NCI-H510A treated with DMSO at 0.1 percent for 48 hours (cell line): ENCODE measurements around the gene MALRD1.
"Not testable (repeated sequence)": the region's sequence is repeated elsewhere in the genome, so short reads cannot be mapped to it uniquely, and the experiment has no call there.

Experiments
- DNase-seq: peaks from one replicate; lab custom pipeline; 2025; lab: John Stamatoyannopoulos, UW

MALRD1 gene

DNA sequence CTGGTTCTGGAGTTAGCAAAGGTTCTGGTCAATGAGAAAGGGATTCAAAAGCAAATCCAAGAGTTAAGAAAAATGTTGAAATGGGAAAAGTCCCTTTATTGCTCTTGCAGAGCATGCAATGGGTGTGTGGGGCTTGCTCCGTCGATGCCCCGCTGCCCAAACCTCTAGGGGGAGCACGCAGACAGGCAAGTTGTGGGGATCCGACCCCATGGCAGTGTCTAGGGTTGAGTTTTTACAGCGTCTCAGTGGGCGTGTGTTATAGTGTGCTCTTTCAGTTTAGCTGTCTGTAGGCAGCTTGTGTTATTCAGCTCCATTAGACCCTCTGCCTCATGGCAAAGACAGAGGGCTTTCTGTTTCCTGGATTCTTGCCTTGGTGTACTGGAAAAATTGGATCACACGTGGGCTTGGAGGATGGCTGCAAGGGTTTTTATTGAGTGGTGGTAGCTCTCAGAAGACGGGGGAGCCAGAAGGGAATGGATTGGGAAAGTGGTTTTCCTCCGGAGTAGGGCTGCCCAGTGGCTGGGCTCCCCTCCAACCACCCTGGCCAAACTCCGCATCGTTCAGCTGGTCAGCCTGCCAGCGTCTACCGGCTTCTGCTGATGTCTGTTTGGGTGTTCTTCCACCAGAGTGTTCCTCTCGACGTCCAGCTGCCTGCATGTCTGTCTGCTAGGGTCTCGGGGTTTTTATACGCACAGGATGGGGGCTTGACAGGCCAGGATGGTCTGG lies 665.4 kb downstream of the MALRD1 start:
- no peak for DNase-seq

DNA sequence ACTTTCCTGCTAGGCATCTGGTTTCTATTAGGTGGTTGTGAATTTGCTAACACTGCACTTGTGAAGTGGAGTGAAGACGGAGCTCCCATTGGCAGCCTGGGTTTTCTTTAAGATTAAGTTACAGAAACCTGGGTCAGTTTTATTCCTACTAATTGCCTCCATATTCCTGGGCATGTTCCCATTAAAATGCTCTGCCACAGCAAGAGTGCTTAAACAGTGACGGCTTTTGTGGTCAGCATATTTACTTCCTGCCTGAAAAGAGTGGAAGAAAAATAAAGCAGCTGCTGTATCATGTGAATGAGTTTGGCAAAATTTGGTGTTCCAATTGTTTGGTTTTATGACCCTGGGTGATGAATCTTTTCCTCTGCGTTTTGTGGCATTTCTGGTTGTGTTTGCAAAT lies 670.7 kb downstream of the MALRD1 start:
- DNase-seq: peak; percentile 45

DNA sequence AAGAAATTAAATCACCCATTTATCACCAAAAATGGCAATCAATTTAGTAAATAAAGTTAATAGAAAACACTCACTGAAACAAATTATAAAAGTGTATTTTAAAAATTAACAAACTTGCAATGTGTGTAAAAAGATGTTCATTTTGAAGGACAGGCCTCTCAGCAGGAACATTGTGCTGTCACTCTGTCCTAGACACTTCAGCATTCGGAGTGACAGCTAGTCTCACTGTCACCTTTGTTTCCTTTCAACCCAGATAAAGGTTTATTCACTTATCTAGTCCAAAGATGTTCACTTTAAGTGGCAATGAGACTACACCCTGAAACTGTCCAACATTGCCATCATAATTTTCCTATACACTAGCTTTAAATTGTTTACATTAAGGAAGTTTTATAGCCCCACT lies 675.7 kb downstream of the MALRD1 start:
- no peak for DNase-seq

DNA sequence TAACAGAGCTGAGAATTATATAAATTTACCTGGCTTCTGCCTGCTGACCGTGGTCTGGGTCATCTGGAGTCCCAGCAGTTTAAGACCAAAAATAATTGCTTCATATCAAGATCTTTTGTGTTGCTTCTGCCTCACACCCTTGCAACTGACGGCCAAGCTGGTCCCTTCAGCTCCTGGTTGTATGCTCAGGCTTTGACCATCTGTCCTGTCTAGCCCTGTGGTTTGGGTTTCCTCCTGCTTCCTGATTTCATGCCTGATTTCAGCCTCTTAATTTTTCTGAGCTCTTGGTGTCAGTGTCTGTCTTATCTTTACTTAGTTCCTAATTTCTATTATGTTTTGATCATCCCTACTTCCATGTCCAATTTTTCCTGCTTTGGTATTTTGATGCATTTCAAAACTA lies 679.8 kb downstream of the MALRD1 start:
- no peak for DNase-seq

DNA sequence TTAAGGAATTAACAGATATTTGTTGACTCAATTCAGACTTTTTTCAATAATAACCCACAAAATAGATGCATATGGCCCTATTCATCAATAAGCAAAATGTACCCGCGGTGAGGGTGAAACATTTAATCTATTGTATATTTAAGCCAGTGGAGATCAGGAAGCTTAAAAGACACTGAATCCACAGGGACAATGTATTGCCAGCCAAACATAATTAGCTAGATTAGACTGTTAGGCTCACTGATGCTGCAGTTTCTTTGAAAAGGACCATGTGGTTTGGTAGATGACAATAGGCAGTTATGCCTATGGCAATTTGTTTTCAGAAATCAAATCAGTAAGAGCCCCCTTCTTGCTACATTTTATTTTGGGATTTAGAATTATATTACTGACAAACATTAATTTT lies 680.4 kb downstream of the MALRD1 start:
- DNase-seq: no peak

DNA sequence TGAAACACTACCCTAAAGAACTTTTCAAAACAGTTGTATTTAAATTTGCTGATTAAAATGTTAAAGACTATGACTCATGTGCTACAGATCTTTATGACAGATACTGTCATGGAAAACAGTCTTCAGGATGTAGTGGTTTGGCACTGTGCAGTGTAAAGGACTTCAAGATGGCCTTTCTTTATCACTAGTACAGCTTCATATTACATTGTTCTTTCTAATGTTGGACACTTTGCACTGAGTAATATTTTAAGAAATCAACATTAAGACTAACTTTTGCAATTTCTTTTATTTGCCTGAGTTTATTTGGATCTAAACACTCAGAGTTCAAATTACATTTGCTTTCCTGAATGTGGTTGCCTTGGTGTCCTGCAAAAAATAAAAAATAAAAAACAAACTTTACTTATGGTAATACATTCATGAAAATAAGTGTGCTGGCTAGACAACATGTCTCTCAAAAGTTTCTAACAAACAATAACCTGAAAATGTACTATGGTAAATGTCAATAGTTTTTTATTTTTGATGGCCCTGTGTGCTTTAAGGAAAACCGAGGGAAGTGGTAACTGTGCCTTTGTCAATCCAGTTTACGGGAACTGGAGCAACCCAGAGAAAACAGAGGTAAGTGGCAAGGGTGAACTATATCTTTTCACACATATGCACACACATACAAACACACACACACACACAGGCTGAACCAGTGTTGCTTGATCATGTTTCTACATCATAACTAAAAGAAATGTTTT lies 681.7 kb downstream of the MALRD1 start:
- no peak for DNase-seq

DNA sequence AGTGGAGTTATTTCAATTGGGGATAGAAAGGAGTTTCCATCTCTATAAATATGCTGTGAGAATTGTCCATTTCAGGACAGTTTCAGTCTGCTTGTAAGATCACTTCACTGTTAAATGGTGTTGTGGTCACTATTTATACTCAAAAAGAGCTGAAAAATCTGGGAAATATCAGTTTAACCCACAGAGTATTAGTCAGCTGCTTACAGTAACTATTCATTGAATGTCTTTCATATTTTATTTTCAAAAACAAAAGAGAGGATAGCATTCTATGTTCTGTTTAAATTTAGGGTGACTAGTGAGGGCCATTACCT lies 682.3 kb downstream of the MALRD1 start:
- no peak for DNase-seq

DNA sequence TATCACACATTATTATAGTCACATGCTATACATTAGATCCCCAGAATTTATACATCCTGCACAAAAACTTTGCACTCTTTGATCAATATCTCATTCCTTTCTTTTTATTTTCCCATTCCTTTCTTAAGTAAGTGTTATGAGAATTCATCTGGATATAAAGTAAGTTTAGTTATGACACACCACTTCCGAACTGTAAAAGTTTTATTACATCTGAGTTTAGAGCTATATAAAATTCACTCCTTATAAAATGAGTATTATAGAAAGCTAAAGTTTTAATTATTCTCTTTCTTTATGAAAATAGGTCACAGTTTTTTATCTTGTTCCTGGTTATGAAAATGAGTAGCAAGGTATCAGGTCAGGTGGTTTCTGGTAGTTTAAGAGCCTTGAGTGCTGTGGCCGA lies 683.0 kb downstream of the MALRD1 start:
- DNase-seq: no peak

DNA sequence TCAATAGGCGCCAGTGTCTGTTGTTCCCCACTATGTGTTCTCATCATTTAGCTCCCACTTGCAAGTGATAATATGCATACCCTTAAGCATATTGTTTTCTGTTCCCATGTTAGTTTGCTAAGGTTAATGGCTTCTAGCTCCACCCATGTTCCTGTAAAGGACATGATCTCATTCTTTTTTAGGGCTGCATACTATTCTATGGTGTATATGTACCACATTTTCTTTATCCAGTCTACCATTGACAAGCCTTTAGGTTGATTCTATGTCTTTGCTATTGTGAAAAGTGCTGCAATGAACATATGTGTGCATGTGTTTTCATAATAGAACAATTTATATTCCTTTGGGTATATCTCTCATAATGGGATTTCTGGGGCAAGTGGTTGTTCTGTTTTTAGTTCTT lies 689.8 kb downstream of the MALRD1 start:
- no peak for DNase-seq

DNA sequence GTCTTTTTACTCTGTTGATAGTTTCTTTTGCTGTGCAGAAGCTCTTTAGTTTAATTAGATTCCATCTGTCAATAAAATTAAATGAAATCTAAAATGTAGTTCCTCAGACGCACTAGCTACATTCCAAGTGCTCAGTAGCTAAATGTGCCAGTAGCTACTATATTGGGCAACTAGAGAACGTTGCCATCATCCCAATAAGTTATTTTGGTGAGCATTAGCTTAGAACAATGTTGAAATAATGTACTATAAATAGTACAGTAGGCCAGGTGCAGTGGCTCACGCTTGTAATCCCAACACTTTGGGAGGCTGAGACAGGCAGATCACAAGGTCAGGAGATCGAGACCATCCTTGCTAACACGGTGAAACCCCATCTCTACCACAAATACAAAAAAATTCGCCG lies 690.6 kb downstream of the MALRD1 start:
- not testable (repeated sequence) for DNase-seq

DNA sequence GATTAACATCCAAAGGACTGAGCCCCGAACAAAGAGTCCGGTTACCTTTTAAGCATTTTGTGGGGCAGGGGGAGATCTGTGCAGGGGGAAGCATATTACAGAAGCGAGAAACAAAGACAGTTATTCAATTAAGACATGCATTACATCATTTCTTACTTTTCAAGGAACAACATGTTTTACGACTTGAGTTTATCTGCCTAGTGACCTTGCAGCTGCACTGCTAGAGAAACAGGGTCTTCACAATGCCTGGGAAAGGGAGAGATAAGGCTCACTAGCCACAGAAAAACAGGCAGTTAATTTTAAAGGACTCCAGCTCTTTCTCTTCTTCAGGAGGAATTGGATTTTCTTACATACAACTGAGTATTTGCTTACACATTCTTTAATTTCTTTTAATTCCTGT lies 693.5 kb downstream of the MALRD1 start:
- DNase-seq: not testable (repeated sequence)

DNA sequence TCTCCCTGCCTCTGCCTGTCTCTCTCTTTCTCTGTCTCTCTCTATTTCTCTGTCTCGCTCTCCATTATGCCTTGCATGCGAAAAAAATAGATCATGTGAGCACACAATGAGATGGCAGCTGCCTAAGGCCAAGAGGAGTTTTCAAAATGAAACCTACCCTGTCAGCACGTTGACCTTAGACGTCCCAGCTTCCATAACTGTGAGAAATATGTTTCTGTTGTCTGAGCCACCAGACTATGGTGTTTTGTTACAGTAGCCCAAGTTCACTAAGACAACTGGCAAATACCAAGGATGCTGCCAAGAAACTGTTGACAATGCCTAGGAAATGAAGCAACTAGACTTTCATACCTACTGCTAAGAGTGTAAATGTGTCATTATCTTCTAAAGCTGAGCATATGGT lies 697.1 kb downstream of the MALRD1 start:
- DNase-seq: no peak

DNA sequence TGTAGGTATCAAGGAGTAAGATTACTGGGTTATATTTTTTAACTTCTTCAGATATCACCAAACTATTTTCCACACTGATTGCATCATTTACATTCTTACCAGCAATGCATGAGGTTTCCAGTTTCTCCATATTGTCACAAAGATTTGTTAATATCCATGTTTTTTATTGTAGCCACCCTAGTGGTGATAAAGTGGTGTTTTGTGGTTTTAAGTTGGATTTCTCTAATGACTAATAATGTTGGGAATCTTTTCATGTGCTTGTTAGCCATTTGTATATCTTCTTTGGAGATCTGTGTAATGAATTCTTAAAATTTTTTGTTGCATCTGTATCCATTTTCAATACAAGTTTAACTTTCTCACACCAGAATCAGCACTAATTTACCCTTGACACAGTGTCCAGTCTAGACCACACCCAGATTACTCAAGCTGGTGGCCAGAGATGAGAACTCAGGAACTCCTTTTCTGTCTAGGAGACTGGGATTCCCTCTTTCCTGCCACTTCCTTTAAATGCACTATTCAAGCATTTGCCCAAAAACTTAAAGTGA lies 700.7 kb downstream of the MALRD1 start:
- no peak for DNase-seq

DNA sequence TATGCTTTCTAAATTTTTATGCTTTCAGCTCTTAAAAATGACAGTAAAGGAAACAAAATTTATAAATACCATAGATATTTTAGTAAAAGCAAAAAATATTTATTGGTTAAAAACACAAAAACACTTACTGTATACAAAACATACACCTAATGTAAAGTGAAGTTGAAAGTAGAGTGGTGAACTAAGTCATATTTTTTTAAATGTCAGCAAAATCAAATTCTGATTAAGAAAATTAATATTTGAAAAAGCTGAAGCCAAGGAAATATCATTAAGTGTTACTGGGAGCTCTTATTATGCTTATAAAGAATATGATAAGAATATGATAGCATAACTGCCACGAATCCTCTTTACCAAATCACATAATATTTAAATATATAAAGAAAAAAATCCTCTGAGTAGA lies 702.4 kb downstream of the MALRD1 start:
- DNase-seq: no peak

DNA sequence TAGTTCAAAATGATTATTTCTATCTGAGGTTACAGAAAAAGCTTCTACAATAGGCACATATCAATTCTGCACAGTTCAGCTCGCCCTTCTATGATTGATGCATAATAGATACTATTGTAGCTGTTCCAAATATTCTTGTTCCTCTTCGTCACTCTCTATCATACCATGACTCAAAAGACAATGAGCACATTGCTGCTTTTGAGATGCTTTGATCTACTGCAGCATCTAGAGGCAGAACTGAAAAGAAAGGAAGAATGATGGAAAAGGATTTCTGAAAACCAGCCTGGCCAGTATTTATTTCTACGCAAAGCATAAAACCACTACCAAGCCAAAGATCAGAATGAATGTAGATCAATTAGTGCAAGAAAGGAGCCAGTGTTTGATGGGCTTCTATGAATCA lies 708.3 kb downstream of the MALRD1 start:
- DNase-seq: no peak

DNA sequence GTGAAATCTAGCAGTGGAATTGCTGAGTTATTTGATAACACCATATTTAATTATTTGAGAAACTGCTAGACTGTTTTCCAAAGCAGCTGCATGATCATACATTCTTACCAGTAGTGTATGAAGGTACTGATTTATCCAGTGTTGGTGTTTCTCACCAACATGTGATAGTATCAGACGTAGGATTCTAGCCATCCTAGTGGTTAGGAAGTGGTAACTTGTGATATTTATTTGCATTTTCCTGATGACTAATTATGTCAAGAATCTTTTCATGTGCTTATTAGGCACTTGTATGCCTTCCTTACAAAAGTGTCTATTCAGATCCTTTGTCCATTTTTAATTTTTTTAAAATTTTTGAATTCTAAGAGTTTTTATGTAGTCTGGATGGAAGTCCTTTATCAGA lies 713.4 kb downstream of the MALRD1 start:
- DNase-seq: no peak

DNA sequence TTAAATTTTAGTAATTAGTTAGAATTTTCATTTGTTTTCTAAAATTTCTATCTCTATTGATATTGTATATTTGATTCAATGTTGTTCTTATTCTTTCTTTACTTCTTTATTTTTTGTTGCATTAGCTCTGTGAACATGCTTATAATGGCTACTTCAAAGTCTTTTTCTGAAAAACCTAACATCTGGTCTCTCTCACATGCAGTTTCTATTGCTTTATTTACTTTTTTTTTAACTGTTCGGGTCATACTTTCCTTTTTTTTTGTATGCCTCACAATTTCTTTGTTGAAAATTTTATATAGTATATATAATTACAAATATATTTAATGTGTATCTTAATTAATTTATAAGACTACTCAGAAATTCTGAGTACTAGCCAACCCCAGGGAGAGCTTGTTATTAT lies 715.5 kb downstream of the MALRD1 start:
- no peak for DNase-seq

DNA sequence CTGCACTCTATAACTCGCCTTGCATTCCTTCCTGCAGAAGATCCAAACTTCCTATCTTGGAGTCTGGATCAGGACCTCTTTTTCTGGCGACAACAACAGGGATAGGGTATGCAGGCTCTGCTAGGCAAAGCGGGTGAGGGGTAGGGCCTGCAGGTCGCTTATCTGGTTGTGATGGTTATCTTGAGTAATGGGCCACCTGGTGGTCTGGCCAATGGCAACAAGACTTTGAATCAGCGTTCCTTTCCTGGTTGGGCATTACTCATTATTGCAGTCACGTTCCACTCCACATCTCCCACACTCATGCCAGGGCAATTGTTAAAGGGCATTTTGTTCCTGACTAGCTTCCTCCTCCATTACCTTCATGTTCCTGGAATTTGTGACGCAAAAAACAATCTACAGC lies 719.3 kb downstream of the MALRD1 start:
- DNase-seq: no peak

DNA sequence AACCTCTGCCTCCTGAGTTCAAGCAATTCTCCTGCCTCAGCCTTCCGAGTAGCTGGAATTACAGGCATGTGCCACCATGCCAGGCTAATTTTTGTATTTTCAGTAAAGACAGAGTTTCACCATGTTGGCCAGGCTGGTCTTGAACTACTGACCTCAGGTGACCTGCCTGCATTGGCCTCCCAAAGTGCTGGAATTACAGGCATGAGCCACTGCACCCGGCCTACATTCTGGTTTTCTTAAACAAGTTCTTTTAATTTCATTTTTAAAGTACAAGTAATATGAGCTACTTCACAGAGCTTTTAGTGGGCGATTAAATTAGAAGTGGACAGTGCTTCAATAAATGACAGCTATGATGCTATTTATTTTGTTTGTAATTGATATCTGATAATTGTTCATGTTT lies 721.2 kb downstream of the MALRD1 start:
- DNase-seq: not testable (repeated sequence)

DNA sequence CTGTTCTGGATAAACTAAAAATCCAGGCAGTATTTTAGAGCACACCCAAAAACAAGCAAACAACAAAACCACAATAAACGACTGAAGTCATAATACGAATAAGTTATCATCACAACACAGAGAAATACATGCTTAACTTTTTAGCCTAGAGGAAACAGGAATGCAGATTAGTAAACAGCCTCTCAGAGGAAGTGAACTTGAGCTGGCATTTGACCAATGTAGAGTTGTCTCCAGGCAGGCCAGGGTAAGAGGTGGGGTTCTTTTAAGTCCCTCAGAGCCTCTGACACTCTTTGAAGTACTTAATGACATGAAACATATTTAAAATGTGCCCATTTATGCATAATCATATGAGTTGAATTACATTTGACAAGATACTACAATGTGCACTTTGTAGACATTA lies 724.4 kb downstream of the MALRD1 start:
- DNase-seq: no peak

DNA sequence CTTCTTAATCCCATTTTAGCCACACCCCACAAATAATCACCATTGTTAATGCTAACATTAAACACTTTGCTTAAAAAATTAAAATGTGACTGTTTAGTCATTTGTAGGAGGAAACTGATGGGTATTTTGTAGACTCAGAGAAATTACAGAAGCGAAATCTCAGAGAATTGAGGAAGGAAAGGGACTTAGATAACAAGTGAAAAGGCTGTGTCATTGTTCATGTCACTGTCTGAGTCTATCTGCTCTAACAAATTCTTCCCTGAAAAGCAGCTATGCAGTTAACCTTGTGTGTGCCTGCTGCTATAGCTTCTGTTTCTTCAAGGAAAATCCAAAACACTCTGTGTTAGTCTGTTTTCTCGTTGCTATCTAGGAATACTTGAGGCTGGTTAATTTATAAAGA lies 726.7 kb downstream of the MALRD1 start:
- DNase-seq: no peak

DNA sequence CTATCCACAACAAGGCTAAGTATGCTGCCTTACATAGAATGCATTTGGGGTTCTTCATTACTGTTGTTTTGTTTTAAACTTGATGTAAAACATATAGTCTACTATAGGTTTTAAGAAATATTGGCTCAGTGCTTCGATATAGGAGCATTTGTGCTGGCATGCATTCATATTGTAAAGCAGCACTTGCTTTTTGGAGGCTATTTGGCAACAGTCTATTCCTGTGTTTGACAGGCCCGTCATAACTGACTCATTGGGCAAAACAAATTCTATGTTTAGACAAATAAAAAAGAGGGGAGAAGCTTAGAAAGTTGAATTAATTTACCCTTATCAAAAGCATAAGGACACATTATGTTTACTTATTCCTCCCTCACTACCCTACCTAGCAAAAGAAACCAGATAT lies 729.2 kb downstream of the MALRD1 start:
- DNase-seq: no peak

DNA sequence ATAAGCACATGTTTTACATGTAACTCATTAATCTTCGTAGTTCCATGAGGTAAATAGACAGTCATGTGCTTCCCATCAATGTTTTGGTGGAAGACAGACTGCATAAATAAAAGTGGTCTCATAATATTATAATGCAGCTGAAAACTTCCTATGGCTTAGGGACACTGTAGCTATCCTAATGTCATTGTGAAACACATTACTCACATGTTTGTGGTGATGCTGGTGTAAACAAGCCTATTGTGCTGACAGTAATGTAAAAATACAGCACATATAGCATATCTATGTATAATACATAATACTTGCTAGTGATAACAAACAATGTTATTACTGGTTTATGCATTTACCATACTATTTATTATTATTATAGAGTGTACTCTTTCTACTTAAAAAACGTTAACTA lies 730.4 kb downstream of the MALRD1 start:
- DNase-seq: no peak
